SK-N-SH treated with all-trans-retinoic acid at 6 μM for 48 hours (cell line): ENCODE data around the gene ANKRD28.

ENCODE experiments used
- BACH2 ChIP-seq: fragments of 250-450 bp; sonication (Bioruptor Pico); IDR thresholded peaks from 2 replicates; pipeline ENCODE4 v1.9.0; 2021; ENCODE audit warnings: mild to moderate bottlenecking, borderline replicate concordance
- RARB ChIP-seq: fragments of 250-450 bp; sonication (Bioruptor Pico); IDR thresholded peaks from 2 replicates; pipeline ENCODE4 v1.8.0; 2021; ENCODE audit warnings: mild to moderate bottlenecking, moderate library complexity
- ZNF70 ChIP-seq: fragments of 450-650 bp; formaldehyde crosslinking; IDR thresholded peaks from 2 replicates; pipeline ENCODE4 v1.5.0; 2020; ENCODE audit warnings: mild to moderate bottlenecking, moderate library complexity
- TF ChIP-seq, protein P1 (sequence below): fragments of 250-450 bp; sonication (Bioruptor Pico); IDR thresholded peaks from 2 replicates; pipeline ENCODE4 v1.8.0; 2021; ENCODE audit warnings: low read depth, mild to moderate bottlenecking, moderate library complexity, borderline replicate concordance

DNA sequence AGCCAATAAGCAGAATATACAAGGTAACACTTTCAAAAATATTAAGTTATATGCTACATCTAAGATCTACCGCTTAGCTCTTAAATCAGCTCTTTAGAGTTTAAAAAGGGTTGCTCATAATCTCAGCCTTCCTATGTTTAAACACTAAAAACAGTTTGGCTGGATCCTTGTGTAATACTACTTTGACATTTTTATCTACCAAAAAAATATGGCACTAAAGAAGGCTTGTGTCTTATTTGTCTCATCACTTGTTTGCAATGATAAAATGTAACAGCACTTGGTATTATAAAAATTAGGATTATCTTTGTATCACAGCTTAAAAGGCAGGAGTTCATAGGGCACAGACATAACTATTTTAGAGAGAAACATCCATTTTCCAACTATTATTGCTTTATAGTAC lies 9.8 kb downstream of the ANKRD28 start:
- TF ChIP-seq ZNF70 (no peak), RARB (CRISPR knock-in tag) (no peak), BACH2 (CRISPR knock-in tag) (no peak)
- TF ChIP-seq, protein P1, sequence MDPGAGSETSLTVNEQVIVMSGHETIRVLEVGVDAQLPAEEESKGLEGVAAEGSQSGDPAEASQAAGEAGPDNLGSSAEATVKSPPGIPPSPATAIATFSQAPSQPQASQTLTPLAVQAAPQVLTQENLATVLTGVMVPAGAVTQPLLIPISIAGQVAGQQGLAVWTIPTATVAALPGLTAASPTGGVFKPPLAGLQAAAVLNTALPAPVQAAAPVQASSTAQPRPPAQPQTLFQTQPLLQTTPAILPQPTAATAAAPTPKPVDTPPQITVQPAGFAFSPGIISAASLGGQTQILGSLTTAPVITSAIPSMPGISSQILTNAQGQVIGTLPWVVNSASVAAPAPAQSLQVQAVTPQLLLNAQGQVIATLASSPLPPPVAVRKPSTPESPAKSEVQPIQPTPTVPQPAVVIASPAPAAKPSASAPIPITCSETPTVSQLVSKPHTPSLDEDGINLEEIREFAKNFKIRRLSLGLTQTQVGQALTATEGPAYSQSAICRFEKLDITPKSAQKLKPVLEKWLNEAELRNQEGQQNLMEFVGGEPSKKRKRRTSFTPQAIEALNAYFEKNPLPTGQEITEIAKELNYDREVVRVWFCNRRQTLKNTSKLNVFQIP (CRISPR knock-in tag), result no peak
